GM12801 (cell line): ENCODE results near the gene SPHK1.

ENCODE experiments used
- TF ChIP-seq, protein P1 (sequence below): IDR thresholded peaks from one replicate; pipeline ENCODE4 v1.5.1; 2011; ENCODE audit warnings: control low read depth; ENCODE audit not compliant: insufficient read length; ENCODE audit errors: extremely low read depth

The SPHK1 gene

DNA sequence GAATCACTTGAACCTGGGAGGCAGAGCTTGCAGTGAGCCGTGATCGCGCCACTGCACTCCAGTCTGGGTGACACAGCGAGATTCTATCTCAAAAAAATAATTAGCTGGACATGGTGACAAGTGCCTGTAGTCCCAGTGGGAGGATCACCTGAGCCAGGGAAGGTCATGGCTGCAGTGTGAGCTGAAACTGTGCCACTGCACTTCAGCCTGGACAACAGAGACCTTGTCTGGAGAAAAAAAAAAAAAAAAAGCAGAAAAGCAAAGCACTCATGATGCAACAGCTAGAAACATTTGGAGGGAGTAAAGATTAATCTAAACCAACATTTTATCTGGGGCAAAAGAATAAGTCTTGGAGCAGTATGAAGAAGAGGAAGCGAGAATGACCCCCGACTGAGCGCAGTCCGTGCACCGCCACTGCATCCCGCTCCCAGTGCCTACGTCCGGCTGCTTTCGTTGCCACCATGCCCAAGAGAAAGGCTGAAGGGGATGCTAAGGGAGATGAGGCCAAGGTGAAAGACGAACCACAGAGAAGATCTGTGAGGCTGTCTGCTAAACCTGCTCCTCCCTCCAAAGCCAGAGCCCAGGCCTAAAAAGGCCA lies 38.9 kb upstream of the SPHK1 start:
- TF ChIP-seq, protein P1, sequence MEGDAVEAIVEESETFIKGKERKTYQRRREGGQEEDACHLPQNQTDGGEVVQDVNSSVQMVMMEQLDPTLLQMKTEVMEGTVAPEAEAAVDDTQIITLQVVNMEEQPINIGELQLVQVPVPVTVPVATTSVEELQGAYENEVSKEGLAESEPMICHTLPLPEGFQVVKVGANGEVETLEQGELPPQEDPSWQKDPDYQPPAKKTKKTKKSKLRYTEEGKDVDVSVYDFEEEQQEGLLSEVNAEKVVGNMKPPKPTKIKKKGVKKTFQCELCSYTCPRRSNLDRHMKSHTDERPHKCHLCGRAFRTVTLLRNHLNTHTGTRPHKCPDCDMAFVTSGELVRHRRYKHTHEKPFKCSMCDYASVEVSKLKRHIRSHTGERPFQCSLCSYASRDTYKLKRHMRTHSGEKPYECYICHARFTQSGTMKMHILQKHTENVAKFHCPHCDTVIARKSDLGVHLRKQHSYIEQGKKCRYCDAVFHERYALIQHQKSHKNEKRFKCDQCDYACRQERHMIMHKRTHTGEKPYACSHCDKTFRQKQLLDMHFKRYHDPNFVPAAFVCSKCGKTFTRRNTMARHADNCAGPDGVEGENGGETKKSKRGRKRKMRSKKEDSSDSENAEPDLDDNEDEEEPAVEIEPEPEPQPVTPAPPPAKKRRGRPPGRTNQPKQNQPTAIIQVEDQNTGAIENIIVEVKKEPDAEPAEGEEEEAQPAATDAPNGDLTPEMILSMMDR, result no peak

DNA sequence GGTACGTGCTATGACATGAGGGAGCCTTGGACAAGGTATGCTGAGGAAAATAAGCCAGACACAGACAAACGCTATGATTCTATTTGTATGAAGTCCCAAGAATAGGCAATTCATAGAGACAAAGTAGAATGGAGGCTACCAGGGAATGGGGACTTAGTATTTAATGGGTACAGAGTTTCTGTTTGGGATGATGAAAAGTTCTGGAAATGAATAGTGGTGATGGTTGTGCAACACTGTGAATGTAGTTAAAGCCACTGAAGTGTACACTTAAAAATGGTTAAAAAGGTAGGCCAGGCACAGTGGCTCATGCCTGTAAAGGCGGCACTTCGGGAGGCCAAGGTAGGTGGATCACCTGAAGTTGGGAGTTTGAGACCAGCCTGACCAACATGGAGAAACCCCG lies 33.9 kb upstream of the SPHK1 start:
- TF ChIP-seq, protein P1, result no peak

DNA sequence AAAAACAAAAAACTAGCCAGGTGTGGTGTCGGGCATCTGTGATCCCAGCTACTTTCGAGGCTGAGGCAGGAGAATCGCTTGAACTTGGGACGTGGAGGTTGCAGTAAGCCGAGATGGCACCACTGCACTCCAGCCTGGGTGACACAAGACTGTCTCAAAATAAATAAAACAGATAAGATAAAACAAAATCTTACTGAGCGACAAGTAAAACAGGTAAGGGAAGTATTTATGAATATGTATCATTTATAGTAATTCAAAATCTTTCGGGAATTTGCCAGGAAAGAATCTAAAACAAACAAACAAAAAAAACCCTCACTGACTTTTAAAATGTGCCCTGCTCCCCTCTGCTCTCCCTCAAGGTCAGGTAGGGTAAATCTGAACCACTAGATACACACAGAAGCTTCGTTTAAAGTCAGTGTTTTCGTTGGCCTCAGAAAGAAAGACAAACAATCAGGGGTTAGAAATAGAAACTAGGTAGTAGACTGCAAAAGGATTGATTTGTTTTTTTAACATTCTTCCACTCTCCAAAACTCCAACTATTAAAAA lies 32.8 kb upstream of the SPHK1 start:
- TF ChIP-seq, protein P1, result no peak

DNA sequence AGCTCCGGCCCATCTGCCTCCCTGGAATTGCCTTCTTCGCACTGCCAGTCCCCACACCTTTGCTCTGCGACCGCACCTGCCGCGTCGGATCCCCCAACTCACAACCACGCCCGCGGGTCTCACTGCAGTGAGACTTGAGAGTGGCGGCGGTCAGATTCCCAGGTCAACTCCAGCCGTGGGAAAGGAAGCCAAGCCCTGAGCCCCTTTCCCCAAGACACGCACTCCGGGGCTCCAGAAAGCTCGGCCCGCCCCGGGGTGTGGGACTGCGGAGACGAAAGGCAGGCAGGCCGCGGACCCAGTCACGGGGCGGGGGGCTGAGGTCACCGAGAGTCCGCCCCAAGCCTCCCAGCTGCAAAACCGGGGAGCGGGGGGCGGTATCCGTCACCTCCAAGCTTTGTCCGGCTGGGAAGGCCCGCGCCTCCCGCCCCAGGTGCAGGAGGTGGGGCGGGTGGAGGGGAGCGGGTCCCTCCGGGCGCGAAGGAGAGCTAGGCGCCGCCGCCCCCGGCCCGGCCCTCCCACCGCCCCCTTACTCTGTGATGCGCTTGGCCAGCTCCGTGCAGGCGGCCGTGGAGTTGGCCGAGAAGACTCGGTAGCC lies 31.3 kb upstream of the SPHK1 start:
- TF ChIP-seq, protein P1, result no peak

DNA sequence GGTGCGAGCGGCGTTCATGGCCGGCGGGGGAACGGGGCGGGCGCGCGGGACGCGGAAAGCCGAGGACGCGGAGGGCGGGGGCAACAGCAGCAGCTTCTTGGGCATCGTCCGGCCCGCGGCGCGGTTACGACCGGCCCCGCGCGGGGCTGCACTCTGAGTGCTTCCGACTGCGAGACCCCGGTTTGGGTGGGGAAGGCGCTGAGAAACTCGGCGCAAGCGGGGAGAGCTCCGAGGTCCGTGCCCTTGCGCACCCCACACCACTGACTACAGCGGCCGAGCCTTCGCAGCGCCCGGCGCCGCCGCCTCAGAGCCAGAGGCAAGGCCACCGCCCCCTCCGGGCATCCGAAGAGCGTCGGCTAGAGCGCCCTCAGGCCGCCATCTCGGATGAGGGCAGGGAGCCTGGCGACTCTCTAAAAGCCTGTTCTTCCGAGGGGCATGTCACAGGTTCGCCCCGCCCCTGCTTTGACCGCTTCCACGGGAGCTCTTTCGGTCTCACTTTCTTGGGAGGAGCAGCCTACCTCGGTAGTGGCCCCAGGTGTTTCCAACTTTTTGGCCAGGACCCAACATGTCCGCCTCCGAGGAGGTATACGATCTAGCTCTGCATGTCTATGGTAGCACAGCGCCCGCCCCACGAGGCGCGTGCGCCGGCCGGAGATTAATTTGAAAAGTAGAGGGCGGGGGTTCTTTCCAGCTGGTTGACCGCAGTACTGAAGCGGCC lies 30.7 kb upstream of the SPHK1 start, which contains the start of gene PRPSAP1:
Gene PRPSAP1, minus strand, starts transcription at position 318 of the 718 bp plus-strand sequence. Its CDS starts 213 bp downstream, at position 105.
- TF ChIP-seq, protein P1, result no peak

DNA sequence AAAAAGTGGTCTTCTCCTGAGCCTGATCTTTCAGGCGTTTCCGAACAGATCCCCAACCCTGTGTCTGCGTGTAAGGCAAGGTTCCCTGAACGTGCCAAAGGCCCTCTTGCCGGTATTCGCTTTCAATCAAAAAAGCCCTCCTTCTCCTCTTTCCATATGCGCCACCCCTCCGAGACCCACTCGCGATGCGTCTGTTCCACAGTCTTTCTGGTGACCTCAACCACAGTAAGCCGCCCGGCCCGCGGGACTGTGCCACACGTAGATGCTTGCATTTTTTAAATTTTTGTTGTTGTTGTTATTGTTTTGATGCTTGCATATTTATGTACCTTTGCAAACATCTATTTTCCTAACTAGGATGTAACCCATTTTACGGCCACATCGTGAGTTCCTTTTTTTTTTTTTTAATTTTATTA lies 30.1 kb upstream of the SPHK1 start:
- TF ChIP-seq, protein P1, result no peak

DNA sequence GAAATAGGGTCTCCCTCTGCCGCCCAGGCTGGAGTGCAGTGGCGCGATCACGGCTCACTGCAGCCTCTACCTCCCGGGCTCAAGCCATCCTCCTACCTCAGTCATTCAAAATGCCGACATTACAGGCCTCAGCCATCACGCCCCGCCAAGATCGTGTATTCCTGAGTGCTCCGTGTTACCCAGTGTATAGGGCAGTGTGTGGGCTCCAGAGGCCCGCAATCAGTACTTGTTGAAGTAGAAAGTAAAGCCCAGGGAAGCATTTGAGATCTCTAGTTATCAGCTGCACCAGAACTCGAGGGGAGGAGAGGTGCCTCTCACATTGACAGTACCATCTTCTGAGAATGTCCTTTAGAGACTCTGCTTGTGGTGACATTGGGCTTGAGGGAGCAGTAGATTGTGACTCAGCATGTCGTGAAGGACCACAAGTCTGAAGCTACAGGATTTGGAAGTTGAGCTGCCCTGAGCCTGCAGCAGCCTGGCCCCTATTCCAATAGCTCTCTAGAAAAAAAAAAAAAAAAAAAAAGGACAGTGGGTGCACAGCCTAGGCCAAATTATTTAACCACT lies 29.6 kb upstream of the SPHK1 start:
- TF ChIP-seq, protein P1, result no peak
